DND-41 (cell line): ENCODE measurements around the gene GSTM3.
"Not testable (repeated sequence)": the region's sequence is repeated elsewhere in the genome, so short reads cannot be mapped to it uniquely, and the experiment has no call there.

Experiments
- EZH2 ChIP-seq: IDR thresholded peaks from 3 replicates; pipeline ENCODE4 v1.6.1; 2012; ENCODE audit warnings: borderline replicate concordance, low read depth, mild to moderate bottlenecking, moderate library complexity, low read length, inconsistent platforms; ENCODE audit not compliant: severe bottlenecking
- TF ChIP-seq, protein P1 (sequence below): IDR thresholded peaks from 2 replicates; pipeline ENCODE4 v1.5.1; 2012; ENCODE audit warnings: borderline replicate concordance, low read length, moderate library complexity, mild to moderate bottlenecking; ENCODE audit not compliant: poor library complexity, severe bottlenecking; ENCODE audit errors: extremely low read depth

DNA sequence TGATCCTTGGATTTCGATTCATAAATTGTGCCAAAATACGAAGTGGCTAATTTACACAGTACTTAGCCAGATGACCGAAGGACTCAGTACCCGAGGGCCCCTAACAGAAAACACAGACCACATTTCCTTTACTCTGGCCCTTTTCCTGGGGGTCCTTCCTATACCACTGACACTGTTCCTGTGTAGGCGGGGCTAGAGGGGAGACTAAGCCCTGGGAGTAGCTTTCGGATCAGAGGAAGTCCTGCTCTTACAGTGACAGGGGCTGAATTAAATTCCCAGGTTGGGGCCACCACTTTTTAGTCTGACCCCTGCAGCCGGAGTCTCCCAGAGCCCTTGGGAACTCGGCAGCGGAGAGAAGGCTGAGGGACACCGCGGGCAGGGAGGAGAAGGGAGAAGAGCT lies 53.7 kb downstream of the GSTM3 start:
- TF ChIP-seq, protein P1, sequence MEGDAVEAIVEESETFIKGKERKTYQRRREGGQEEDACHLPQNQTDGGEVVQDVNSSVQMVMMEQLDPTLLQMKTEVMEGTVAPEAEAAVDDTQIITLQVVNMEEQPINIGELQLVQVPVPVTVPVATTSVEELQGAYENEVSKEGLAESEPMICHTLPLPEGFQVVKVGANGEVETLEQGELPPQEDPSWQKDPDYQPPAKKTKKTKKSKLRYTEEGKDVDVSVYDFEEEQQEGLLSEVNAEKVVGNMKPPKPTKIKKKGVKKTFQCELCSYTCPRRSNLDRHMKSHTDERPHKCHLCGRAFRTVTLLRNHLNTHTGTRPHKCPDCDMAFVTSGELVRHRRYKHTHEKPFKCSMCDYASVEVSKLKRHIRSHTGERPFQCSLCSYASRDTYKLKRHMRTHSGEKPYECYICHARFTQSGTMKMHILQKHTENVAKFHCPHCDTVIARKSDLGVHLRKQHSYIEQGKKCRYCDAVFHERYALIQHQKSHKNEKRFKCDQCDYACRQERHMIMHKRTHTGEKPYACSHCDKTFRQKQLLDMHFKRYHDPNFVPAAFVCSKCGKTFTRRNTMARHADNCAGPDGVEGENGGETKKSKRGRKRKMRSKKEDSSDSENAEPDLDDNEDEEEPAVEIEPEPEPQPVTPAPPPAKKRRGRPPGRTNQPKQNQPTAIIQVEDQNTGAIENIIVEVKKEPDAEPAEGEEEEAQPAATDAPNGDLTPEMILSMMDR, result not testable (repeated sequence)
- not testable (repeated sequence) for TF ChIP-seq EZH2
